ENCODE results near the gene POLDIP3. TPM values are rescaled to one million over a fixed set of nuclear protein-coding genes. Genes with fewer than 3 reads are reported as not detected.

Gene POLDIP3
- total and polyA plus RNA-seq, 2 experiments from 2014 or later: 35.5 to 45.9 TPM

DNA sequence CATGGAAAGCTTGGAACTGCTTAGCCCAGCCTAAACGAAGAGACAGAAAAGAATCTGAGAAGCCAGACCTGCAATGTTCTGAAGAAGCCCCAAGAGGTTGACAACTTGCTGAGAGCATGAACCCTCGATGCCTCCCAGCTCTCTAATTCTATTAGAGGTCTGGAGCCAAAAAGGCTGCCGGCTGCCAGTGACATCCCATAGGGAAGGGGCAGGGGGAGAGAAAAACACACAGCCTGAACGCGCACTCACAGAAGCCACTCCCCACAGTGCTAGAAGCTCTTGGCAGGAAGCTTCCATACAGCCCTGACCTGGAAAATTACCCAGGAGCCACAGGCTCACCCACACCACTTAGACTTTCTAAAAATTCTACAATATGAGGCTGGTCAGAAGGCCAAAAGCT, 18.3 kb downstream of the POLDIP3 start:
- DNase-seq: no peak
- peaks cover 48% of the 10 kb centered on the region for H3K36me3 ChIP-seq (ENCODE audit: low read depth)

DNA sequence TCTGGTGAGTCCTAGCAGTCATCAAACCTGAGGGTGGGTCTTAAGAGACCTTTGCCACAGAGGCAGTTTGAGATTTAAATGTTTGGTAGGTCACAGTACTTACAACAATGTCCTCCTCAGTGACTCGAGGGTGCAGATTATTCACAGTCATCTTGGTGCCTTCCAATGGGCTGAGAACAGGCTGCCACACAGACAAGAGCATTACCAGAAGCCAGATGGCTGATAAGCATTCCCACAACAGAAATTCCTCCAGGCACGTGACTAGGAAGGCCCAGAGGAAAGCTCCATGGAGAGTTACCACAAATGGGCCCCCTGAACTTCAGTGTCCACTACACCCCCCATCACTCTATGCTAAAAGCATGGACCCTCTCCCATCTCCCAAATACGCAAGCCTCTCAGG, 19.2 kb downstream of the POLDIP3 start:
- H3K36me3 ChIP-seq (ENCODE audit: low read depth): peaks cover 49% of the 10 kb centered on the region
- H3K4me2 ChIP-seq (ENCODE audit: unreplicated experiment): no peak overlapping the region
- no peaks in the 10 kb centered on the region for H3K9me2 ChIP-seq (ENCODE audit: insufficient read depth)
- no peak overlapping the region for H2AFZ ChIP-seq
- H4K20me1 ChIP-seq (ENCODE audit: insufficient read depth): no peaks in the 10 kb centered on the region
- 64 to 75% methylated on average over 3 of the region's 3 CpGs for WGBS, 2 experiments (ENCODE audit: low coverage in 1 of 2, low lambda C conversion rate in 2 of 2, missing lambda C conversion rate in 2 of 2)
- H3K4me3 ChIP-seq: no peak overlapping the region
- in situ Hi-C loops (cut with MboI): no loop called here
- H3F3A ChIP-seq (ENCODE audit: insufficient read depth): no peaks in the 10 kb centered on the region
- no peak overlapping the region for H3K9ac ChIP-seq
- H3K4me1 ChIP-seq (ENCODE audit: insufficient read depth): no peaks in the 10 kb centered on the region
- TF ChIP-seq EZH2phosphoT487 (IDR thresholded peaks at IDR 0.05; ENCODE audit: insufficient read depth, low read depth): no peak
- DNase-seq: no peak
- peaks cover 51% of the 10 kb centered on the region for H3K79me2 ChIP-seq (ENCODE audit: insufficient read depth)
- H3K9me3 ChIP-seq (ENCODE audit: low read depth): no peaks in the 10 kb centered on the region
- H3K27me3 ChIP-seq (replicated peaks; ENCODE audit: insufficient read depth): no peaks in the 10 kb centered on the region
- H3K27ac ChIP-seq: no peak overlapping the region

More for the DNA sequence above, 18.3 kb downstream of the POLDIP3 start:
- in situ Hi-C loops (cut with MboI): no loop called here
- peaks cover 60% of the 10 kb centered on the region for H3K79me2 ChIP-seq (ENCODE audit: insufficient read depth)
- H2AFZ ChIP-seq: no peak overlapping the region
- no peak overlapping the region for H3K4me3 ChIP-seq
- no peaks in the 10 kb centered on the region for H4K20me1 ChIP-seq (ENCODE audit: insufficient read depth)
- WGBS, 2 experiments (ENCODE audit: low coverage in 1 of 2, low lambda C conversion rate in 2 of 2, missing lambda C conversion rate in 2 of 2): 63 to 65% methylated on average over 5 of the region's 5 CpGs
- no peaks in the 10 kb centered on the region for H3K4me1 ChIP-seq (ENCODE audit: insufficient read depth)
- H3K27ac ChIP-seq: no peak overlapping the region
- H3K9me3 ChIP-seq (ENCODE audit: low read depth): no peaks in the 10 kb centered on the region
- H3K4me2 ChIP-seq (ENCODE audit: unreplicated experiment): no peak overlapping the region
- no peak for TF ChIP-seq EZH2phosphoT487 (IDR thresholded peaks at IDR 0.05; ENCODE audit: insufficient read depth, low read depth)
- TF ChIP-seq EZH2 (IDR thresholded peaks at IDR 0.05; ENCODE audit: insufficient read depth, poor library complexity, severe bottlenecking): no peak
- H3K27me3 ChIP-seq (replicated peaks; ENCODE audit: insufficient read depth): no peaks in the 10 kb centered on the region
- H3K9ac ChIP-seq: no peak overlapping the region
- no peaks in the 10 kb centered on the region for H3K9me2 ChIP-seq (ENCODE audit: insufficient read depth)
- no peaks in the 10 kb centered on the region for H3F3A ChIP-seq (ENCODE audit: insufficient read depth)

DNA sequence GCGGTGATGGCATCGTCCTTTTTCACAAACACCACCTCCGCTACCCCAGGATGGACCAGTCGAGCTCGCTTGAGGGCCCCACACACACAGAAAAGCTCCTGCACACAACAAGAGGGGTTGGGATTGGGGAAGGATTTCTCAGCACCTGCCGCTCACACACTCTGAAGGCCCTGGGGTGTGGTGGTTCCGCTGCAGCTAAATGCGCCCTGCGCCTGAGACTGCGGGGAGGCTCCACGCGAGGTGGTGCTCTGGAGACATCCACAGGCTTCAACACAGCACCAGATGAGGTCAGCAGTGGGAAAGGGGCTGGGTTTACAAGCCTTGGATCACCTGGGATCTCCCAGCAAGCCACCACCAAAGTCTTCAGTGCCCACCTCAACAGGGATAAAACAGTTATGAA, 22.7 kb downstream of the POLDIP3 start:
- no peaks in the 10 kb centered on the region for H3K27me3 ChIP-seq (replicated peaks; ENCODE audit: insufficient read depth)
- TF ChIP-seq EZH2phosphoT487 (IDR thresholded peaks at IDR 0.05; ENCODE audit: insufficient read depth, low read depth) (no peak), EZH2 (IDR thresholded peaks at IDR 0.05; ENCODE audit: insufficient read depth, poor library complexity, severe bottlenecking) (no peak)
- H3K9ac ChIP-seq: no peak overlapping the region
- peaks cover 48% of the 10 kb centered on the region for H3K36me3 ChIP-seq (ENCODE audit: low read depth)
- H3K4me3 ChIP-seq: no peak overlapping the region
- H2AFZ ChIP-seq: no peak overlapping the region
- H4K20me1 ChIP-seq (ENCODE audit: insufficient read depth): no peaks in the 10 kb centered on the region
- H3K4me1 ChIP-seq (ENCODE audit: insufficient read depth): no peaks in the 10 kb centered on the region
- no peaks in the 10 kb centered on the region for H3K9me2 ChIP-seq (ENCODE audit: insufficient read depth)
- no peak for DNase-seq
- no peaks in the 10 kb centered on the region for H3F3A ChIP-seq (ENCODE audit: insufficient read depth)
- in situ Hi-C loops (cut with MboI): no loop called here
- no peak overlapping the region for H3K27ac ChIP-seq
- peaks cover 29% of the 10 kb centered on the region for H3K79me2 ChIP-seq (ENCODE audit: insufficient read depth)
- WGBS, 2 experiments (ENCODE audit: low coverage in 1 of 2, low lambda C conversion rate in 2 of 2, missing lambda C conversion rate in 2 of 2): 96 to 99% methylated on average over 12 of the region's 12 CpGs
- no peak overlapping the region for H3K4me2 ChIP-seq (ENCODE audit: unreplicated experiment)
- no peaks in the 10 kb centered on the region for H3K9me3 ChIP-seq (ENCODE audit: low read depth)

DNA sequence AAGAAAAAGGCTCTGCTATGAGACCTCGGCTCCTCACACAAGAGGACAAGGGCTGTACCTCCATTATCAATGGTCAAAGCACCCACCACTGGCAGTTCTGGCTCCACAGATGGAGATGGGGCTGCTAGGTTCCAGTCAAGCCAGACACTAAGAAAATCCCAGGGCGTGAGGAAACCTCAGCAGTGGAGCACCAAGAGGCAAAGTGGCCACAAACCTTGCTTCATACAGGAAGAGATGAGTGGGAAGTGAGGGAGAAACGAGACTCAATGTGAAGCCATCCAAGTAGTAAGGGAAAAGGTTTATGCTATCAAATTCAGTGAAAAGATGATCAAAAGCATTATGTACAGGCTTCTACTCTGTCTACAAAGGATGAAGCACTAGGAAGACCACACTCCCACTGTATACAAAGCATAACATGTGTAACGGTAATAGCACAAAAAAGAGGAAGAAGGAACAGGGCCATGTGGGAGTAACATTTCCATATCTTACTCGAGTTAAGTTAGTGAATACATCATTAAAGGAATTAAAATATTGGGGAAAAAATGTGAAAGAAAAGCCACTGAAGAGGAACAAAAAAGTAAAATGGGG, 27.0 kb downstream of the POLDIP3 start:
- H3K27ac ChIP-seq: no peak overlapping the region
- H3K4me2 ChIP-seq (ENCODE audit: unreplicated experiment): no peak overlapping the region
- TF ChIP-seq EZH2 (IDR thresholded peaks at IDR 0.05; ENCODE audit: insufficient read depth, poor library complexity, severe bottlenecking) (no peak), EZH2phosphoT487 (IDR thresholded peaks at IDR 0.05; ENCODE audit: insufficient read depth, low read depth) (no peak)
- H2AFZ ChIP-seq: no peak overlapping the region
- peaks cover 41% of the 10 kb centered on the region for H3K36me3 ChIP-seq (ENCODE audit: low read depth)
- no peaks in the 10 kb centered on the region for H4K20me1 ChIP-seq (ENCODE audit: insufficient read depth)
- H3K4me1 ChIP-seq (ENCODE audit: insufficient read depth): no peaks in the 10 kb centered on the region
- in situ Hi-C loops (cut with MboI): no loop called here
- H3K79me2 ChIP-seq (ENCODE audit: insufficient read depth): peaks cover 12% of the 10 kb centered on the region
- H3K9ac ChIP-seq: no peak overlapping the region
- no peaks in the 10 kb centered on the region for H3K9me2 ChIP-seq (ENCODE audit: insufficient read depth)
- no peaks in the 10 kb centered on the region for H3K27me3 ChIP-seq (replicated peaks; ENCODE audit: insufficient read depth)
- DNase-seq: no peak
- no peak overlapping the region for H3K4me3 ChIP-seq
- H3F3A ChIP-seq (ENCODE audit: insufficient read depth): peaks cover 14% of the 10 kb centered on the region; the same call in 1 of the 2 replicates
- no peaks in the 10 kb centered on the region for H3K9me3 ChIP-seq (ENCODE audit: low read depth)
- 85 to 90% methylated on average over 5 of the region's 5 CpGs for WGBS, 2 experiments (ENCODE audit: low coverage in 1 of 2, low lambda C conversion rate in 2 of 2, missing lambda C conversion rate in 2 of 2)

DNA sequence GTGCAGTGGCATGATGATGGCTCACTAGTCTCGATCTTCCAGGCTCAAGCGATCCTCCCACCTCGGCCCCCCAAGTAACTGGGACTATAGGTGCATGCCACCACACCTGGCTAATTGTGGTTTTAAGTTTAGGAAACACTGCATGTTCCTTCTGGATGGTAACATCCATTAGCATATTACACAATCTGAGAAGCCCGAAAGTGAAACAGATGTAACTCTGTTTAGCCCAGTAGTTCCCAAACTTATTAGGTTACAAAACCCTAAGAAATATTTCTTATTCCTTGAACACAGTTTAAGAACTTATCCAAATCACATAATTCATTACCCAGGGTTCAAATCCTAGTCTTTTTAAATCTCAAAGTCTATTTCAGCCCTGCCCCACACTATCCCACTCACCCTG, 28.3 kb downstream of the POLDIP3 start:
- Histone ChIP-seq H3K27ac (no peak overlapping the region), H3K4me1 (ENCODE audit: insufficient read depth) (no peaks in the 10 kb centered on the region), H3K9me3 (ENCODE audit: low read depth) (no peaks in the 10 kb centered on the region), H3K4me2 (ENCODE audit: unreplicated experiment) (no peak overlapping the region), H3K9me2 (ENCODE audit: insufficient read depth) (no peaks in the 10 kb centered on the region), H3K79me2 (ENCODE audit: insufficient read depth) (peaks cover 22% of the 10 kb centered on the region), H4K20me1 (ENCODE audit: insufficient read depth) (no peaks in the 10 kb centered on the region), H3F3A (ENCODE audit: insufficient read depth) (peaks cover 17% of the 10 kb centered on the region; the same call in 1 of the 2 replicates), H2AFZ (no peak overlapping the region), H3K9ac (no peak overlapping the region), H3K27me3 (replicated peaks; ENCODE audit: insufficient read depth) (no peaks in the 10 kb centered on the region), H3K4me3 (no peak overlapping the region), H3K36me3 (ENCODE audit: low read depth) (peaks cover 37% of the 10 kb centered on the region)
- TF ChIP-seq EZH2 (IDR thresholded peaks at IDR 0.05; ENCODE audit: insufficient read depth, poor library complexity, severe bottlenecking) (no peak), EZH2phosphoT487 (IDR thresholded peaks at IDR 0.05; ENCODE audit: insufficient read depth, low read depth) (no peak)
- in situ Hi-C loops (cut with MboI): no loop called here
- DNase-seq: no peak
- WGBS, 2 experiments (ENCODE audit: low coverage in 1 of 2, low lambda C conversion rate in 2 of 2, missing lambda C conversion rate in 2 of 2): 97 to 98% methylated on average over 4 of the region's 4 CpGs

Data from GM23248 (cell line).